GM18520 (cell line): ENCODE data around the gene MAPK9.
"Not testable (repeated sequence)": the region's sequence is repeated elsewhere in the genome, so short reads cannot be mapped to it uniquely, and the experiment has no call there.

Experiments used
- ATAC-seq: cut with Tn5 transposase; IDR thresholded peaks from one replicate; pipeline ENCODE4 v1.9.1; 2021; ENCODE audit not compliant: unreplicated experiment

Gene MAPK9

DNA sequence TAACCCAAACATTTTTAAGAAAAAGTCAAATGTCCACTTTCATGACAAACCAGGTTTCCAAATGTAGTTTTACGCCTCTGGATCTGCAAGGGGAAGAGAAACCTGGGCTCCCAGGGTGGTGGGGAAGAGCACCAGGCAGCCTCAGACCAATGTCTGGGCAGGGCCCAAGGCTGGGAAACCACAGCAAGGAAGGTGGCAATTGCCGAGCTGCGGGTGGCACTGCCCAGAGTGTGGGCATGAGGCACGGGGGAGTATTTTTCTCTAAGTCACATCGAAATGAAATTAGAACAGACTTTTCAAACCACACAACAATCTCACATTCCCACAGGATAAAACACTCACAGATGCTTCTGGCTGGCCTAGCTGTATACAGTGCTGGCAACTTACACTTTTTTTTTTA lies 50.3 kb downstream of the MAPK9 start:
- no peak for ATAC-seq

- ATAC-seq, result no peak
Measured at GRCh38 chr5:180238631-180239030, 53.3 kb downstream of the MAPK9 start.

DNA sequence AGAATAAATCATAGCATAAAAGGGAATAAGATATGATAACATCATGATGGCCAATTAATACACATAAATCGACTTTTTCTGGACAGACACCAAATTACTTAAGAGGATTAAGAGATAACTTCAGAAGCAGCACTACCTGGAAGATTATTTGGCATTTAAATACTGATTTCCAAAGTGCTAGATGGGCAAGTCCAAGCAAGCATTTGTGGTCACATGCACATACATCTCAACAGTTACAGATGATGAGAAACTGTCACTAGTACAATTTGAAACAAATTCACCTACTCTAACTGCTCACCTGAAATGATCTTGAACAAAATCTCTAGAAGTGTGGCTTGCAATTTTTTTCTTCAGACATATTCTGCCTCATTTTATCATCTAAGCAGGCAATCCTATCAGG lies 56.0 kb downstream of the MAPK9 start:
- ATAC-seq, result no peak

- ATAC-seq, result no peak
Measured at GRCh38 chr5:180235077-180235476, 56.8 kb downstream of the MAPK9 start.

DNA sequence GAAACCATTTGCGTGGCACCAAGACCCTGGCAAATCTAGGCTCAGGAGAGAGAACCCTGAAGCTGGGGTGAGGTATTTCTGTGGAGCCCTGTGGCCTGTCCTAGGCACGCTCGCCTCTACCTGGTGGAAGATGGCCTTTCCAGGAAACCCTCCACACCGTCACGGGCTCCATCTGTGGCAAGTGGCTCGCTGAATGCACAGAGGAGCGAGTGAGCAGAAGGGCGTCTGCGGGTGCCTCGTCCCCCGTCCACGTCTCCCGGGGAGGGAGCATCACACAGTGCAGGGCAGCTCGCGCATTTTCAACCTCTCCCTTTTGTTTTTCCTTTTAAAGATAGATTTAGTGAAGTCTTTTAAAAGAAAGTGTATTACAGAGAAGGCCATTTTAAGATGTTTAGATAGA lies 57.6 kb downstream of the MAPK9 start:
- ATAC-seq, result no peak

DNA sequence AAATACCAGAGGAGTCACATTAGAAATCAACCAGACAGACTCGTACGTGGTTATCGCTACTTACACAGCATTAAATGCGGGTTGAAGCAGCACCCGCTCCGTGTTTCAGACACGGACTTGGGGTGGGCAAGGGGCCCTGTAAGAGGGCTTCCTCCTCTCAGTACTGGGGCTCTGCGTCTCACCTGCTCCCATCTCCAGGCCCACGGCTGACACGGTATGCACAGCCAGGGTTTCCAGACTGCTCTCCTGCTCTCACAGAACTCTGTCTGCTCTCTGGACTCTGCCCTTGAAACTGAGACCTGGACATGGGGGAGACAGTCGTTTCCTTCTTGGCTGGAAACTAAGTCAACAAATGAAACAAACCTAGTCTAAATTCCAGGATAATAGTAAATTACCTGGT lies 58.2 kb downstream of the MAPK9 start:
- ATAC-seq, result no peak

- ATAC-seq, result no peak
Measured at GRCh38 chr5:180230017-180230416, 61.9 kb downstream of the MAPK9 start.

DNA sequence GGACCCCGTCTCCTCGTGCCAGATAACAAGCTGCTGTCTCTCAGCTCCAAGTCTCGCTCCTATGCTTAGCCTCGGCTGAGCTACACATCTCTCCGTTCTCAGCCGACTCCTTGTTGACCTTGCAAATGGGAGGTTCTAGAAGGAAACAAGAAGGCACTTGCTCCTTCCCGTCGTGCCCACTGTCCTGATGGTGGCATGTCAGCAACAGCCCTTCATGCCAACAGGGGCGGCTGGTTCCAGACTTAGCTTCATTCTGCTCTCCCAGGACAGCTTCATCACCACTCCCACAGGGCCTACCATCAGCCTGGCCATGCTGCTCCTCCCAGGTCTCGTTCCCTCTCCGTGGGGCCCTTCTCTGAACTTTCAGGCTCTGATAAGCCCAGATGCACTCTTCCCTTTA lies 69.8 kb downstream of the MAPK9 start:
- no peak for ATAC-seq

- no peak for ATAC-seq
Measured at GRCh38 chr5:180217797-180218196, 74.1 kb downstream of the MAPK9 start.

GRCh38 chr5:180216646-180217171 lies 75.2 kb downstream of the MAPK9 start:
- no peak for ATAC-seq

- ATAC-seq, result no peak
Measured at GRCh38 chr5:180215783-180216630, 75.9 kb downstream of the MAPK9 start.

- ATAC-seq, result no peak
Measured at GRCh38 chr5:180214870-180215770, 76.8 kb downstream of the MAPK9 start.

DNA sequence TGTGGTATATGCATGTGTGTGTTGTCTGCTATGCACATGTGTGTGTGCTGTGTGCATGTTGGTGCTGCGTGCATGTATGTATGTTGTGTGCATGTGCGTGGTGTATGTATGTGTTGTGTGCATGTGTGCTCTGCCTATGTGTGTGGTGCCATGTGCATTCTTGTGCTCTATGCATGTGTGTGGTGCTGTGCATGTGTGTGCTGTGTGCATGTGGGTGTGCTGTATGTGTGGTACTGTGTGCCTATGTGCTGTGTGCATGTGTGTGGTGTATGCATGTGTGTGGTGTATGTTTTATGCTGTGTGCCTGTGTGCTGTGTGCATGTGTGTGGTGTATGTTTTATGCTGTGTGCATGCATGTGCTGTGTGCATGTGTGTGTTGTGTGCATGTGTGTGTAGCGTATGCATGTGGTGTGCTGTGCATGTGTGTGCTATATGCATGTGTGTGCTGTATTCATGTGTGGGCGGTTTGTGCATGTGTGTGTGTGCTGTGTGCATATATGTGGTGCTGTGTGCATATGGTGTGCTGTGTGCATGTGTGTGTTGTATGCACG lies 78.2 kb downstream of the MAPK9 start:
- no peak for ATAC-seq

DNA sequence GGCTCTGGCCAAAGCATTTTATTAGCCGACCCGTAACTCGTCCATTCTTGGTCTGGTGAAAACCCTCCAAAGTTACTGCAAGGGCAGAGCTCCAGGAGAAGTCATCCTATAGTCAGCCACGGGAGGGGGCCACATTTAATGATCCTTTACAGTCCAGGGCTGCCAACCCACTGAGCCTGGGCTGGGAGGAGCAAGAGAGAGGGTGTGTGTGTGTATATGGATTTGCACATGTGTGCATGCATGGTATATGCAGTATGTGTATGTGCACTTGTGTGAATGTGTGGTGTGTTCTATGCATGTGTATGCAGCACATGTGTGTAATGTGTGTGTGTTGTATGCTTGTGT lies 78.7 kb downstream of the MAPK9 start:
- no peak for ATAC-seq

DNA sequence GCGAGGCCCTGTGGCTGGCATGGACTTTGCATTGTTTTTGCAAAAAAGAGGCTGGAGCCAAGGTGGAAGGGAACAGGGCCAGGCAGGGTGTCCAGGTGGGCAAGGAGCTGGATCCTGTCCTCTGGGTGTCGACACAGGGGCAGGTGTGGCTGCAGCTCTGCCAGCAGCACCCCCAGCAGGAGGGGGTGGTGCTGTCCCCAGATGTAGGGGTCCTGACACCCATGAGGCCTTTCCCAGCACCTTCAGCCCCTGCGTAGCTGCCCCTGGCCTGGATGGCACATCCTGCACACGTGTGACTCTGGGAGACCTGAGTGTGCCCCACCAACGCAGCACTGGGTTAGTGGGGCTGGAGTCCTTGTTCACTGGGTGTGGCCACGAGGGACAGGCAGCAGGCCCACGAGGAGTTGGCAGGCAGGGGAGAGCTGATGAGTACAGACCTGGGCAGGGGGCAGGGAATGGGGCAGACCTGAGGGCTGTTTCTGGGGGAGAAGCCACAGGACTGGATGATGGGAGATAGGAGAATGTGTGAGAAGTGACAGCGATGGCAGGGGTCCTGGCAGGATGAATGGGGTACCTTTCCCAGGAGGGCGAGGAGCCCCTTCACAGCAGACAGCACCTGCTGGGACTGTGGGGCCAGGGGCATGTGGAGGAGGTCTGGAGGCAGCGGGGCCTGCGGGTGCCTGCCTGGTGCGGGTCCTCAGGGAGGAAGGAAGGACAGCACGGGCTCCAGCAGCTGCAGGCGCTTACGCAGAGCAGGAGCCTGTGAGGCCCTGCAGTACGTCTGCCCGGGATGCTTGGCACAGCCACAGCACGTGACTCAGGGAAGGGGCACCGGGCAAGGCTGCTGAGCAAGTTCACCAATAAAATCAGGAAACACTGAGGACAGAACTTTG lies 79.3 kb downstream of the MAPK9 start:
- ATAC-seq, result no peak

- no peak for ATAC-seq
Measured at GRCh38 chr5:180211761-180212035, 80.2 kb downstream of the MAPK9 start.

- ATAC-seq, result no peak
Measured at GRCh38 chr5:180210961-180211760, 80.7 kb downstream of the MAPK9 start.

DNA sequence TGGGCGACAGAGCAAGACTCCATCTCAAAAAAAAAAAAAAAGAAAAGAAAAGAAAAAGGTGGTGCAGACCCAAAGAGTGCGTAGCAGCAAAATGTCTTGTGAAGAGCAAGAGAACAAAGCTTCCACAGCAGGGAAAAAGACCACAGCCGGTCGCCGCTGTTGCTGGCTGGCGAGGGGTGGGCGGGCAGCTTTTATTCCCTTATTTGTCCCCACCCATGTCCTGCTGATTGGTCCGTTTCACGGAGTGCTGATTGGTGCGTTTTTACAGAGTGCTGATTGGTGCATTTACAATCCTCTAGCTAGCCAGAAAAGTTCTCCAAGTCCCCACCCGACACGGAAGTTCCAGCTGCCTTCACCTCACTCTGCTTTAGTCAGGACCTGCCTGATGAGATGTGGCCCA lies 81.8 kb downstream of the MAPK9 start:
- ATAC-seq, result not testable (repeated sequence)

- ATAC-seq, result no peak
Measured at GRCh38 chr5:180209137-180209581, 82.7 kb downstream of the MAPK9 start, which contains the start of gene RASGEF1C. Gene RASGEF1C (minus strand): TSS chr5:180209211. CDS start chr5:180138052, 71,159 bp downstream.
